Small intestine (tissue), 7 donors: ENCODE results near the gene VGLL1. TPM values are rescaled to one million over a fixed set of nuclear protein-coding genes. Genes with fewer than 3 reads are reported as not detected.

ENCODE experiments used
- DNase-seq, 2 donors: peaks; one replicate each; pipeline versions ENCODE4 v3.0.0 to v3.0.0-alpha.2; 2013
- FAIRE-seq: peaks from 2 replicates; lab custom pipeline; 2012; peaks lifted over from hg19 to GRCh38; lab: Jason Lieb, UNC
- H3K27ac ChIP-seq, 3 donors: one replicate each; pipeline ENCODE4 v1.5.1; 2013; ENCODE audit warnings: low read length in 2 of 3, mild to moderate bottlenecking in 2 of 3, control low read depth in 1 of 3, inconsistent platforms in 1 of 3, low read depth in 1 of 3, moderate library complexity in 1 of 3
- H3K27me3 ChIP-seq, 3 donors: one replicate each; pipeline ENCODE4 v1.6.1; 2013; ENCODE audit warnings: low read length in 3 of 3, inconsistent platforms in 1 of 3; ENCODE audit not compliant: control insufficient read depth in 3 of 3, insufficient read depth in 3 of 3
- H3K36me3 ChIP-seq, 3 donors: one replicate each; pipeline ENCODE4 v1.6.1; 2013; ENCODE audit warnings: low read length in 3 of 3, inconsistent platforms in 1 of 3, low read depth in 1 of 3, mild to moderate bottlenecking in 1 of 3, moderate library complexity in 1 of 3; ENCODE audit not compliant: control insufficient read depth in 3 of 3, insufficient read depth in 2 of 3
- H3K4me1 ChIP-seq, 3 donors: one replicate each; pipeline ENCODE4 v1.6.1; 2013; ENCODE audit warnings: low read length in 2 of 3, inconsistent platforms in 1 of 3, low read depth in 1 of 3, mild to moderate bottlenecking in 1 of 3, moderate library complexity in 1 of 3; ENCODE audit not compliant: control insufficient read depth in 3 of 3, insufficient read depth in 2 of 3
- H3K4me3 ChIP-seq, 3 donors: one replicate each; pipeline ENCODE4 v1.5.1; 2013; ENCODE audit warnings: low read length in 3 of 3, control low read depth in 1 of 3, inconsistent platforms in 1 of 3, low read depth in 1 of 3, mild to moderate bottlenecking in 1 of 3, moderate library complexity in 1 of 3
- H3K9me3 ChIP-seq, 2 donors: one replicate each; pipeline ENCODE4 v1.6.1; 2013; ENCODE audit warnings: low read depth in 1 of 2, low read length in 1 of 2; ENCODE audit not compliant: control insufficient read depth in 2 of 2, insufficient read depth in 1 of 2
- WGBS, 3 donors: extraction: QIAGEN DNeasy Blood & Tissue Kit; methylation state at CpG; one replicate each; pipeline ENCODE4 v1.1.7; 2013; 5-methylcytosine and 5-hydroxymethylcytosine counted together
- polyA plus RNA-seq, 4 donors: library from polyadenylated mRNA; stranded (reverse) in 3 of 4; unstranded in 1 of 4; fragments of 200-250 nt in 3 of 4; fragments of 120-200 nt in 1 of 4; gene quantifications; one replicate each; pipeline versions ENCODE4 v1.2.1 to v1.2.3, GENCODE V29; 2013
- donor health status: healthy with polysubstance abuse.
- donor health status: control.
- donor health status: control.
- donor health status: Bipolar disorder and iron deficiency.
- donor health status: healthy.

Gene VGLL1
- polyA plus RNA-seq, 4 donors = not detected

DNA sequence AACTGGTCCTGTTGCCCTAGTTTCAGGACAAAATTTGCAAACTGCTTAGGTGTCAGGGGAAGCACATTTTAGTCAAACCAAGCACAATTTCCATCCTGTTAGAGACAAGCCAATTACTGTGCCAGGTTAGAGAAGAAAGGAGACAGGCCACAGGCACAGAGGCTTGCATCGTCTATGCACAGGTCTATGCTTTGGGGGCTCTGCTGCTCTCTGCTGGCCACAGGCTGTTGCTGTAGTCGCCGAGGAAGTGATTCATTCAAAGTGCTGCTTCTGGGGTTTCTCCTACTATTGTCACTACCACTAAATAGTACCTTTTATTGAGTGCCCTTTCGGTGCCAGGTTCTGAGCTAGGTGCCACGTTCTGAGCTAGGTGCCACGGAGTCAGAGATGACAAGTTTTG is 45.5 kb downstream of the VGLL1 start:
- WGBS, 3 donors = 0 to 4% (median 4%) methylated on average over 5 to 6 of the region's 6 CpGs
- Histone ChIP-seq H3K36me3 (no peaks in the 10 kb centered on the region), H3K27ac (no peak overlapping the region), H3K4me3 (no peak overlapping the region), H3K27me3 (no peaks in the 10 kb centered on the region), H3K4me1 (no peaks in the 10 kb centered on the region), H3K9me3 (no peaks in the 10 kb centered on the region)
- DNase-seq (peak; percentile 33 to 38), FAIRE-seq (no peak)

DNA sequence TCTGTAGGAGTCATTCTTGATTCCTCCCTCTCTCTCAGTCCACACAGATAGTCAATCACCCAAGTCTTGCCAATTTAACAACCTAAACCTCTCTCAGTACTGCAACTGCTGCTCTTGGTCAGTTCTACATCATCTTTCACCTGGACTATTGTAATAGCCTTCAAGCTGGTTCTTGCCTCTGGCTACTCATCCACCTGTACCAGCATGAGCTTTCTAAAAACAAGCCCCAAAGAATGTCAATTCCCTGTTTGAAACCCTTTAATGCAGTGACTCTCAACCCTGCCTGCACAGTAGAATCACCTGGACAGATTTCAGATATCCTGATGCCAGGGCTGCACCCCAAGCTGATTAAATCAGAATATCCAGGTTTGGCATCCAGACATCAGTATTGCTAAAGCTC is 48.3 kb downstream of the VGLL1 start:
- H3K9me3 ChIP-seq = no peaks in the 10 kb centered on the region
- H3K27ac ChIP-seq = no peak overlapping the region
- no peaks in the 10 kb centered on the region for H3K36me3 ChIP-seq
- no peaks in the 10 kb centered on the region for H3K27me3 ChIP-seq
- no peaks in the 10 kb centered on the region for H3K4me1 ChIP-seq
- FAIRE-seq (no peak), DNase-seq (no peak)
- no peak overlapping the region for H3K4me3 ChIP-seq

DNA sequence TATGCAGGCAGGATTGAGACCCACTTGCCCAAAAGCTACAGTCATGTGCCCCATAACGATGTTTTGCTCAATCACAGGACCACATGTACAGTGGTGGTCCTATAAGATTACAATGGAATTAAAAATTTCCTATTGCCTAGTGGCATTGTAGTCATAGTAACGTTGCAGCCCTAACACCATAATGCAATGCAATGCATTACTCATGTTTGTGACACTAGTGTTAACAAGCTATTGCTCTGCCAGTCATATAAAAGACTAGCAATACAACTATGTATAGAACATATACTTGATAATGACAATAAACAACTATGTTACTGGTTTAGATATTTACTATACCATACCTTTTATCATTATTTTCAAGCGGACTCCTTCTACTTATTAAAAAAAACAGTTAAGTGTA is 50.6 kb downstream of the VGLL1 start:
- no peak for DNase-seq
- no peak for FAIRE-seq
- H3K27me3 ChIP-seq = no peaks in the 10 kb centered on the region
- H3K9me3 ChIP-seq = no peaks in the 10 kb centered on the region
- H3K4me1 ChIP-seq = no peaks in the 10 kb centered on the region
- H3K4me3 ChIP-seq = no peak overlapping the region
- WGBS, 3 donors = 51 to 81% (median 65%) methylated on average over 3 of the region's 3 CpGs
- no peak overlapping the region for H3K27ac ChIP-seq
- no peaks in the 10 kb centered on the region for H3K36me3 ChIP-seq

DNA sequence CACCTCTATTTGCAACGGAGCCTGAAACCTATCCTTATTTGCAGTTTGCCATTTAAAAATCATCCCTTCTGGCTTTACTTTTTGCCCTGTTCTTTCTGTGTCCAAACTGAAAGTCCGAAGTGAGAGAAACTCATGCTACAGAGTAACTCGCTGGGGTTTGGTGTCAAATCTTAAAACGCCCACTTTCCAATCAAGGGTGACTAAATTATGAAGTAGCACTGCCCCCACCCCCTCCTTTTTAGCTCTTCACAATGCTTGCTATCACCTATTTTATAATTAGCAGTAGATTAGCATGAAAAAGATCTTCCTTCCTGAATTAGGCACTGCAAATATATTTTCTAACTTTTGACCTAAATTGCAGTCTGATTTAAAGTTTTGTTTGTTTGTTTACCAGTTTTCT is 52.5 kb downstream of the VGLL1 start:
- WGBS, 3 donors = 57 to 73% (median 66%) methylated on average over 4 of the region's 4 CpGs
- Histone ChIP-seq H3K27me3 (no peaks in the 10 kb centered on the region), H3K9me3 (no peaks in the 10 kb centered on the region), H3K27ac (no peak overlapping the region), H3K36me3 (no peaks in the 10 kb centered on the region), H3K4me1 (no peaks in the 10 kb centered on the region), H3K4me3 (no peak overlapping the region)
- DNase-seq (no peak), FAIRE-seq (no peak)

DNA sequence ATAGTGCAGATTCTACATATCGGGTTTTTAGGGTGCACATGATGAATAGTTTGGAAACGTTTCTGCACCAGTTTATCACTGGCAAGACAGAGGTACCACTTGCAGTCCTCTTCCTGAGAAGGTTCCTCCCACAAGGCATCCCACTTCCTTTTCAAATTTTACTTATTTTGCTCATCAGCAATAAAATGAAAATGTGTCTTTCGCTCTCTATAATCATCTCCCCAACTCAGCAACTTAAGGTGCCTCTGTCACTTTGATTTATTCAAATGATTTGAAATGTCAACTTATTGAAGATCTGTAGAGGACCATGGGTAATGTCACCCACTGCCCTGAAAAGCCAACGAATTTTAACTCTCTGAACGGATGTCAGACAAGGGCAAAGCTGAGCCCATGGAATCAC is 53.2 kb downstream of the VGLL1 start:
- DNase-seq (no peak), FAIRE-seq (no peak)
- H3K27ac ChIP-seq = no peak overlapping the region
- H3K36me3 ChIP-seq = no peaks in the 10 kb centered on the region
- no peak overlapping the region for H3K4me3 ChIP-seq
- H3K27me3 ChIP-seq = no peaks in the 10 kb centered on the region
- WGBS, 3 donors = 54 to 66% (median 66%) methylated on average over 5 of the region's 5 CpGs
- H3K9me3 ChIP-seq = no peaks in the 10 kb centered on the region
- H3K4me1 ChIP-seq = no peaks in the 10 kb centered on the region

GRCh38 chrX:136585960-136586359 is 53.9 kb downstream of the VGLL1 start:
- H3K36me3 ChIP-seq = no peaks in the 10 kb centered on the region
- no peak overlapping the region for H3K27ac ChIP-seq
- H3K27me3 ChIP-seq = no peaks in the 10 kb centered on the region
- H3K4me3 ChIP-seq = no peak overlapping the region
- FAIRE-seq (no peak), DNase-seq (no peak)
- WGBS, 3 donors = 58 to 79% (median 70%) methylated on average over 3 of the region's 3 CpGs
- no peaks in the 10 kb centered on the region for H3K9me3 ChIP-seq
- no peaks in the 10 kb centered on the region for H3K4me1 ChIP-seq

DNA sequence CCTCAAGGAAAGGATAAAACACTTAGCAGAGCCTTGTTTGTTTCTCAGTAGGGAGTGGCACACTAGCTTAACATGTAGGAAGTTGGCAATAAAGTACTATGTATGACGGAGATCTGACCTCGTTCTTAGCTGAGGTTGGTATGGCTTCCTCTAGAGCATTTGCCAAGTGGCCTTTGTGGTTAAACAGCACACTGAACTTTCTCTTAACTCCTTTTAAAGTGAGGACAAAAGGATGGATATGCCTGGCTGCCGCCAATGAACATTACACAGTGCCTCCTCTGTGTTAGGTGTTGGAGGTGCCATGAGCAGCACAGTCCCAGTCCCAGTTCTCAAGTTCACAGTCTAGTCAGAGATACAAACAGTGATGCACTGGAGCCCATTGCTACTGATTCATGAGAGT is 54.4 kb downstream of the VGLL1 start:
- FAIRE-seq = no peak
- H3K27me3 ChIP-seq = no peaks in the 10 kb centered on the region
- 28 to 35% (median 32%) methylated on average over 3 of the region's 3 CpGs for WGBS, 3 donors

DNA sequence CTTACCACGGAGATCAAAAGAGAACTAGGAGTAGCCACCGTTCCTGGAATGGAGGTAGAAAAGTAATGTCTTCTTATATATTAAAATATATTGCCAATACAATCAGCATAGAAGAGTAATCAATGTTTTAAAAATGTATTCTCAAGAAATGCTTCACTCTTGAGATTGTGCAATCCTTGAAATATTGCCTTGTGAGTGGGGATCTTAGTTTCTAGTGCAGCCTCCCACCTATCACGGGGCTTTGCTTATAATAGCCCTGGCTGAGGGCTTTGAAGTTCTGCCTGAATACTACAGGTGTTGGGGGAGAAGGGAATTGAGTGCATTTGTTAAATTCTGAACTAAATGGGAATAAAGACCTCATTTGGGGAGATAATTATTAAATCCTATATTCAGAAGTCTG is 55.5 kb downstream of the VGLL1 start:
- Histone ChIP-seq H3K27me3 (no peaks in the 10 kb centered on the region), H3K4me1 (no peaks in the 10 kb centered on the region), H3K36me3 (no peaks in the 10 kb centered on the region), H3K4me3 (no peak overlapping the region), H3K27ac (no peak overlapping the region), H3K9me3 (no peaks in the 10 kb centered on the region)
- FAIRE-seq (no peak), DNase-seq (no peak)
- 55 to 65% (median 61%) methylated on average over 3 of the region's 3 CpGs for WGBS, 3 donors

More for the DNA sequence above, 54.4 kb downstream of the VGLL1 start:
- Histone ChIP-seq H3K27ac (no peak overlapping the region), H3K9me3 (no peaks in the 10 kb centered on the region), H3K4me3 (no peak overlapping the region), H3K36me3 (no peaks in the 10 kb centered on the region), H3K4me1 (no peaks in the 10 kb centered on the region)
- DNase-seq = peak in 1 of 2 donors; percentile 21

- no peaks in the 10 kb centered on the region for H3K9me3 ChIP-seq
- H3K4me1 ChIP-seq = no peaks in the 10 kb centered on the region
- WGBS, 3 donors = 0 to 33% (median 26%) methylated on average over 1 of the region's 1 CpG
- FAIRE-seq (no peak), DNase-seq (no peak)
- H3K36me3 ChIP-seq = no peaks in the 10 kb centered on the region
- no peak overlapping the region for H3K27ac ChIP-seq
- no peak overlapping the region for H3K4me3 ChIP-seq
- no peaks in the 10 kb centered on the region for H3K27me3 ChIP-seq
These were observed 56.0 kb downstream of the VGLL1 start for GRCh38 chrX:136588036-136588435.
